ENCODE results near the gene MCTP1.

Gene MCTP1

GRCh38 chr5:95274011-95274410 lies 10.9 kb downstream of the MCTP1 start:
- Mint-ChIP-seq H3K27me3 (ENCODE audit: low read depth) (peaks cover 9% of the 10 kb centered on the region), H3K36me3 (ENCODE audit: low read depth) (no peaks in the 10 kb centered on the region), H3K4me1 (ENCODE audit: low read depth) (no peaks in the 10 kb centered on the region), H3K9me3 (no peaks in the 10 kb centered on the region), H3K27ac (no peak overlapping the region), H3K4me3 (no peak overlapping the region)

GRCh38 chr5:95272316-95272929 lies 12.5 kb downstream of the MCTP1 start:
- no peak overlapping the region for H3K4me3 Mint-ChIP-seq
- H3K4me1 Mint-ChIP-seq (ENCODE audit: low read depth): no peaks in the 10 kb centered on the region
- no peaks in the 10 kb centered on the region for H3K9me3 Mint-ChIP-seq
- H3K36me3 Mint-ChIP-seq (ENCODE audit: low read depth): no peaks in the 10 kb centered on the region
- no peak overlapping the region for H3K27ac Mint-ChIP-seq
- peaks cover 9% of the 10 kb centered on the region for H3K27me3 Mint-ChIP-seq (ENCODE audit: low read depth)

- H3K36me3 Mint-ChIP-seq (ENCODE audit: low read depth): no peaks in the 10 kb centered on the region
- H3K4me1 Mint-ChIP-seq (ENCODE audit: low read depth): no peaks in the 10 kb centered on the region
- no peak overlapping the region for H3K27ac Mint-ChIP-seq
- no peaks in the 10 kb centered on the region for H3K9me3 Mint-ChIP-seq
- no peak overlapping the region for H3K4me3 Mint-ChIP-seq
- peaks cover 3% of the 10 kb centered on the region for H3K27me3 Mint-ChIP-seq (ENCODE audit: low read depth)
Measured at GRCh38 chr5:95262933-95263660, 21.8 kb downstream of the MCTP1 start.

GRCh38 chr5:95261437-95262175 lies 23.3 kb downstream of the MCTP1 start:
- H3K36me3 Mint-ChIP-seq (ENCODE audit: low read depth): no peaks in the 10 kb centered on the region
- no peaks in the 10 kb centered on the region for H3K9me3 Mint-ChIP-seq
- H3K27me3 Mint-ChIP-seq (ENCODE audit: low read depth): peaks cover 3% of the 10 kb centered on the region
- no peaks in the 10 kb centered on the region for H3K4me1 Mint-ChIP-seq (ENCODE audit: low read depth)
- no peak overlapping the region for H3K27ac Mint-ChIP-seq
- no peak overlapping the region for H3K4me3 Mint-ChIP-seq

GRCh38 chr5:95256991-95257390 lies 27.9 kb downstream of the MCTP1 start:
- no peak overlapping the region for H3K4me3 Mint-ChIP-seq
- H3K36me3 Mint-ChIP-seq (ENCODE audit: low read depth): no peaks in the 10 kb centered on the region
- no peaks in the 10 kb centered on the region for H3K4me1 Mint-ChIP-seq (ENCODE audit: low read depth)
- peaks cover 3% of the 10 kb centered on the region for H3K27me3 Mint-ChIP-seq (ENCODE audit: low read depth)
- H3K27ac Mint-ChIP-seq: no peak overlapping the region
- H3K9me3 Mint-ChIP-seq: no peaks in the 10 kb centered on the region

- Mint-ChIP-seq H3K27me3 (ENCODE audit: low read depth) (peaks cover 1% of the 10 kb centered on the region), H3K9me3 (no peaks in the 10 kb centered on the region), H3K4me1 (ENCODE audit: low read depth) (no peaks in the 10 kb centered on the region), H3K4me3 (no peak overlapping the region), H3K36me3 (ENCODE audit: low read depth) (no peaks in the 10 kb centered on the region), H3K27ac (no peak overlapping the region)
Measured at GRCh38 chr5:95256446-95256845, 28.4 kb downstream of the MCTP1 start.

GRCh38 chr5:95252801-95253200 lies 32.1 kb downstream of the MCTP1 start:
- Mint-ChIP-seq H3K4me3 (no peak overlapping the region), H3K36me3 (ENCODE audit: low read depth) (no peaks in the 10 kb centered on the region), H3K9me3 (no peaks in the 10 kb centered on the region)

GRCh38 chr5:95251185-95251584 lies 33.7 kb downstream of the MCTP1 start:
- Mint-ChIP-seq H3K27ac (no peak overlapping the region), H3K27me3 (ENCODE audit: low read depth) (peaks cover 5% of the 10 kb centered on the region), H3K9me3 (no peaks in the 10 kb centered on the region), H3K4me3 (no peak overlapping the region), H3K4me1 (ENCODE audit: low read depth) (no peaks in the 10 kb centered on the region), H3K36me3 (ENCODE audit: low read depth) (no peaks in the 10 kb centered on the region)

More at GRCh38 chr5:95252801-95253200, 32.1 kb downstream of the MCTP1 start:
- Mint-ChIP-seq H3K4me1 (ENCODE audit: low read depth) (no peaks in the 10 kb centered on the region), H3K27ac (no peak overlapping the region), H3K27me3 (ENCODE audit: low read depth) (no peaks in the 10 kb centered on the region)

GRCh38 chr5:95244479-95244878 lies 40.4 kb downstream of the MCTP1 start:
- Mint-ChIP-seq H3K27me3 (ENCODE audit: low read depth) (peaks cover 13% of the 10 kb centered on the region), H3K27ac (no peak overlapping the region), H3K9me3 (no peaks in the 10 kb centered on the region), H3K4me3 (no peak overlapping the region), H3K36me3 (ENCODE audit: low read depth) (no peaks in the 10 kb centered on the region), H3K4me1 (ENCODE audit: low read depth) (peaks cover 3% of the 10 kb centered on the region)

- Mint-ChIP-seq H3K36me3 (ENCODE audit: low read depth) (no peaks in the 10 kb centered on the region), H3K9me3 (no peaks in the 10 kb centered on the region), H3K27ac (no peak overlapping the region), H3K27me3 (ENCODE audit: low read depth) (peaks cover 8% of the 10 kb centered on the region), H3K4me1 (ENCODE audit: low read depth) (peaks cover 3% of the 10 kb centered on the region), H3K4me3 (no peak overlapping the region)
Measured at GRCh38 chr5:95241635-95242034, 43.3 kb downstream of the MCTP1 start.

GRCh38 chr5:95241161-95241560 lies 43.7 kb downstream of the MCTP1 start:
- Mint-ChIP-seq H3K36me3 (ENCODE audit: low read depth) (no peaks in the 10 kb centered on the region), H3K4me1 (ENCODE audit: low read depth) (peaks cover 3% of the 10 kb centered on the region), H3K9me3 (no peaks in the 10 kb centered on the region), H3K4me3 (no peak overlapping the region), H3K27ac (no peak overlapping the region), H3K27me3 (ENCODE audit: low read depth) (peaks cover 8% of the 10 kb centered on the region)

- H3K4me3 Mint-ChIP-seq: no peak overlapping the region
- H3K9me3 Mint-ChIP-seq: no peaks in the 10 kb centered on the region
- H3K4me1 Mint-ChIP-seq (ENCODE audit: low read depth): peaks cover 3% of the 10 kb centered on the region
- H3K27ac Mint-ChIP-seq: no peak overlapping the region
- H3K36me3 Mint-ChIP-seq (ENCODE audit: low read depth): no peaks in the 10 kb centered on the region
- peaks cover 8% of the 10 kb centered on the region for H3K27me3 Mint-ChIP-seq (ENCODE audit: low read depth)
Measured at GRCh38 chr5:95238560-95239325, 46.2 kb downstream of the MCTP1 start.

- Mint-ChIP-seq H3K27me3 (ENCODE audit: low read depth) (no peaks in the 10 kb centered on the region), H3K4me3 (no peak overlapping the region), H3K27ac (no peak overlapping the region), H3K9me3 (no peaks in the 10 kb centered on the region), H3K36me3 (ENCODE audit: low read depth) (no peaks in the 10 kb centered on the region), H3K4me1 (ENCODE audit: low read depth) (peaks cover 3% of the 10 kb centered on the region)
Measured at GRCh38 chr5:95237324-95237723, 47.6 kb downstream of the MCTP1 start.

- H3K36me3 Mint-ChIP-seq (ENCODE audit: low read depth): no peaks in the 10 kb centered on the region
- no peaks in the 10 kb centered on the region for H3K9me3 Mint-ChIP-seq
- no peaks in the 10 kb centered on the region for H3K4me1 Mint-ChIP-seq (ENCODE audit: low read depth)
- H3K27me3 Mint-ChIP-seq (ENCODE audit: low read depth): no peaks in the 10 kb centered on the region
- H3K27ac Mint-ChIP-seq: no peak overlapping the region
- H3K4me3 Mint-ChIP-seq: no peak overlapping the region
Measured at GRCh38 chr5:95235439-95235982, 49.4 kb downstream of the MCTP1 start.
